Neural cell (in vitro differentiated cells): ENCODE data around the gene PTPRA.

ENCODE experiments used
- EP300 ChIP-seq: fragments of 450-650 bp; conservative IDR thresholded peaks from 2 replicates; pipeline ENCODE4 v1.6.1; 2014; ENCODE audit warnings: antibody characterized with exemption, mild to moderate bottlenecking, moderate library complexity; ENCODE audit not compliant: poor library complexity, severe bottlenecking
- EZH2 ChIP-seq: fragments of 200-600, 300-800 bp; shearing (Covaris generic), sonication (generic); IDR thresholded peaks from 2 replicates; pipeline ENCODE4 v1.6.1; 2014; ENCODE audit warnings: antibody characterized with exemption, low read length, borderline replicate concordance, mild to moderate bottlenecking; ENCODE audit not compliant: insufficient read depth, poor library complexity, severe bottlenecking
- REST ChIP-seq: IDR thresholded peaks from 2 replicates; pipeline ENCODE4 v1.6.1; 2012; ENCODE audit warnings: borderline replicate concordance
- TF ChIP-seq, protein P1 (sequence below): fragments of 450-650 bp; IDR thresholded peaks from 2 replicates; pipeline ENCODE4 v1.5.1; 2014; ENCODE audit warnings: antibody characterized with exemption, mild to moderate bottlenecking, moderate library complexity; ENCODE audit not compliant: poor library complexity, severe bottlenecking

- TF ChIP-seq, protein P1, sequence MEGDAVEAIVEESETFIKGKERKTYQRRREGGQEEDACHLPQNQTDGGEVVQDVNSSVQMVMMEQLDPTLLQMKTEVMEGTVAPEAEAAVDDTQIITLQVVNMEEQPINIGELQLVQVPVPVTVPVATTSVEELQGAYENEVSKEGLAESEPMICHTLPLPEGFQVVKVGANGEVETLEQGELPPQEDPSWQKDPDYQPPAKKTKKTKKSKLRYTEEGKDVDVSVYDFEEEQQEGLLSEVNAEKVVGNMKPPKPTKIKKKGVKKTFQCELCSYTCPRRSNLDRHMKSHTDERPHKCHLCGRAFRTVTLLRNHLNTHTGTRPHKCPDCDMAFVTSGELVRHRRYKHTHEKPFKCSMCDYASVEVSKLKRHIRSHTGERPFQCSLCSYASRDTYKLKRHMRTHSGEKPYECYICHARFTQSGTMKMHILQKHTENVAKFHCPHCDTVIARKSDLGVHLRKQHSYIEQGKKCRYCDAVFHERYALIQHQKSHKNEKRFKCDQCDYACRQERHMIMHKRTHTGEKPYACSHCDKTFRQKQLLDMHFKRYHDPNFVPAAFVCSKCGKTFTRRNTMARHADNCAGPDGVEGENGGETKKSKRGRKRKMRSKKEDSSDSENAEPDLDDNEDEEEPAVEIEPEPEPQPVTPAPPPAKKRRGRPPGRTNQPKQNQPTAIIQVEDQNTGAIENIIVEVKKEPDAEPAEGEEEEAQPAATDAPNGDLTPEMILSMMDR = no peak
- TF ChIP-seq REST (no peak), EZH2 (no peak), EP300 (no peak)
Observed at GRCh38 chr20:2838847-2839671, 34.2 kb upstream of the PTPRA start.
